NOMO-1 (cell line): Measurements from ENCODE around the gene LYG2.
A peak's percentile ranks its signal among the peaks of the same experiment; 100 is the strongest.
"Not testable (repeated sequence)": the region's sequence is repeated elsewhere in the genome, so short reads cannot be mapped to it uniquely, and the experiment has no call there.

Source experiments
- DNase-seq, 2 experiments: peaks; one replicate each; lab custom pipeline; 2025; ENCODE audit not compliant: unreplicated experiment in 2 of 2; lab: John Stamatoyannopoulos, UW

The LYG2 gene

DNA sequence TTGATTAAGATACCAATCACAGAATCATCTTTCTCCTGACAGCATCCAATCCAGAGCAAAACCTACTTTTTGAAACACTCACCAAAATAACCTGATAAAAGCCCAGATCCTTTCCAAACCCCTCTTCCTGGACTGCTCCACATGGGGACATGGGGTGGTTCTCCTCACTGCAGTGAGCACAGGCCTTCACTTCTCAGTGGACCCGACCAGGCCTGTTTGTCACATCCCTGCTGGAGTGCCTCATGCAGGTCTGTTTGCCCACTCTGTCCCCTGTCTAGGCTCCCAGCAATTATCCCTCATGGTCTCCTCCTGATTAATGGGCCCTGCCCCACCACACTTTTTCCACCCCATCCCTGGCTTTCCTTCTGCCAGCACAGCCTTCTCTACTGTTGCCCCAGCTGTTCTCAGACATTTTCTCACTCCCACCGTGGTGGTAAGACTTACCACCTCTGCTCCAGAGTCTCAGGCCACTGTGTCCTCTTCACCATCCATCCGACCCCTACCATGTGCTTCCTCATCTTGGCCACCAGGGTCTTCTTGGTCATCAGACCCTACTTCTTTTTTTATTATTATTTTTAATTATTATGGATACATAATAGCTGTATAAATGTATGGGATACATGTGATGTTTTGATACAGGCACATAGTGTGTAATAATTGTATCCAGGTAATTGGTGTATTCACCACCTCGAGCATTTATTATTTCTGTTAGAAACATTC, 53.3 kb downstream of the LYG2 start:
- DNase-seq = no peak

DNA sequence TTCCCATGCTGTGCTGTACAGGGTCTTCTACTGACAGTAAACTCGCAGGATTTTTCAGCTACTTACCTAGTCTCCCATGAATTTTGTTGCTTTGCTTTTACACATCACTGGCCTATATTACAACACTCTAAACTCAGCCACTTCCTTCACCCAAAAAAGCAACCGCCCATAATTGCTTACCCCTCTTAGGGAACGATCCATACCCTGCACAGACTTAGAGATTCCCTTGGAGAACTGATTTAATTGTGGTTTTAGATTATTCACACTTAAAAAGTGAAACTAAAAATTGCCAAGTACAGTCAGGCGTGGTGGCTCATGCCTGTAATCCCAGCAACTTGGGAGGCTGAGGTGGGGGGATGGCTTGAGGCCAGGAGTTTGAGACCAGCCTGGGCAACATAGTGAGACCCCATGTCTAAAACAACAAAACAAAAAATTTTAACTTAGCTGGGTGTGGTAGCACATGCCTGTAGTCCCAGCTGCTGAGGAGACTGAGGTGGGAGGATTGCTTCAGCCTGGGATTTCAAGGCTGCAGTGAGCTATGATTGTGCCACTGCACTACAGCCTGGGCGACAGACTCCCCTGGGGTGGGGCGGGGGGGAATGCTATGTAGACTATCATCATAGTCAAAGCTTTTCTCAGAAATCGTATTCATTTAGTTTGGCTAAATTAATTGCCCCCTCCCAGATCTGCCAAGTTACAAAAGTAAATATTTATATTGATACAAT, 55.2 kb downstream of the LYG2 start:
- peak; percentile 18 to 56 for DNase-seq

GRCh38 chr2:99198103-99198841, 57.2 kb downstream of the LYG2 start:
- no peak for DNase-seq

DNA sequence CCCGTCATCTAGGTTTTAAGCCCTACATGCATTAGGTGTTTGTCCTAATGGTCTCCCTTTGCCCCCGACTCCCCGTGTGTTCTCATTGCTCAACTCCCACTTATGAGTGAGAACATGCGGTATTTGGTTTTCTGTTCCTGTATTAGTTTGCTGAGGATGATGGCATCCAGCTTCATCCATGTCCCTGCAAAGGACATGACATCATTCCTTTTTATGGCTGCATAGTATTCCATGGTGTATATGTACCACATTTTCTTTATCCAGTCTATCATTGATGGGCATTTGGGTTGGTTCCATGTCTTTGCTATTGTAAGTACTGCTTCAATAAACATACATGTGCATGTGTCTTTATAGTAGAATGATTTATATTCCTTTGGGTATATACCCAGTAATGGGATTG, 63.1 kb downstream of the LYG2 start:
- DNase-seq = not testable (repeated sequence)
